ENCODE results near the gene ERBIN.

ERBIN gene

GRCh38 chr5:66113160-66113559 lies 186.8 kb downstream of the ERBIN start:
- Histone ChIP-seq H3K9me3 (ENCODE audit: control insufficient read depth, insufficient read depth, low read length) (no peaks in the 10 kb centered on the region; the same call in 1 of the 2 replicates), H3K27ac (ENCODE audit: low read length) (no peak overlapping the region), H3K27me3 (ENCODE audit: control insufficient read depth, insufficient read depth, low read length) (no peaks in the 10 kb centered on the region), H3K36me3 (ENCODE audit: control insufficient read depth, insufficient read depth, low read length) (no peaks in the 10 kb centered on the region), H3K4me3 (ENCODE audit: low read length) (no peak overlapping the region), H3K4me1 (ENCODE audit: control insufficient read depth, insufficient read depth, low read length) (no peaks in the 10 kb centered on the region)
- no CpG with 5 or more reads among the region's 2 CpGs for WGBS (ENCODE audit: insufficient coverage, insufficient read length)
- no peak for DNase-seq (ENCODE audit: low read depth, low spot score)

- WGBS (ENCODE audit: insufficient coverage, insufficient read length): no CpG with 5 or more reads among the region's 4 CpGs
- Histone ChIP-seq H3K36me3 (ENCODE audit: control insufficient read depth, insufficient read depth, low read length) (no peaks in the 10 kb centered on the region), H3K27ac (ENCODE audit: low read length) (no peak overlapping the region), H3K4me3 (ENCODE audit: low read length) (no peak overlapping the region), H3K4me1 (ENCODE audit: control insufficient read depth, insufficient read depth, low read length) (no peaks in the 10 kb centered on the region), H3K27me3 (ENCODE audit: control insufficient read depth, insufficient read depth, low read length) (no peaks in the 10 kb centered on the region), H3K9me3 (ENCODE audit: control insufficient read depth, insufficient read depth, low read length) (no peaks in the 10 kb centered on the region)
- DNase-seq (ENCODE audit: low read depth, low spot score): no peak
Measured at GRCh38 chr5:66118304-66118703, 191.9 kb downstream of the ERBIN start.

GRCh38 chr5:66122379-66123034 lies 196.1 kb downstream of the ERBIN start:
- no peaks in the 10 kb centered on the region for H3K4me1 ChIP-seq (ENCODE audit: control insufficient read depth, insufficient read depth, low read length)
- WGBS (ENCODE audit: insufficient coverage, insufficient read length): no CpG with 5 or more reads among the region's 2 CpGs
- no peak overlapping the region for H3K27ac ChIP-seq (ENCODE audit: low read length)
- no peak overlapping the region for H3K4me3 ChIP-seq (ENCODE audit: low read length)
- H3K27me3 ChIP-seq (ENCODE audit: control insufficient read depth, insufficient read depth, low read length): no peaks in the 10 kb centered on the region
- no peaks in the 10 kb centered on the region for H3K9me3 ChIP-seq (ENCODE audit: control insufficient read depth, insufficient read depth, low read length)
- DNase-seq (ENCODE audit: low read depth, low spot score): no peak
- H3K36me3 ChIP-seq (ENCODE audit: control insufficient read depth, insufficient read depth, low read length): no peaks in the 10 kb centered on the region

- no peak for DNase-seq (ENCODE audit: low read depth, low spot score)
- Histone ChIP-seq H3K27me3 (ENCODE audit: control insufficient read depth, insufficient read depth, low read length) (no peaks in the 10 kb centered on the region), H3K27ac (ENCODE audit: low read length) (no peak overlapping the region), H3K4me3 (ENCODE audit: low read length) (no peak overlapping the region), H3K9me3 (ENCODE audit: control insufficient read depth, insufficient read depth, low read length) (no peaks in the 10 kb centered on the region), H3K4me1 (ENCODE audit: control insufficient read depth, insufficient read depth, low read length) (no peaks in the 10 kb centered on the region), H3K36me3 (ENCODE audit: control insufficient read depth, insufficient read depth, low read length) (no peaks in the 10 kb centered on the region)
- WGBS (ENCODE audit: insufficient coverage, insufficient read length): no CpG with 5 or more reads among the region's 4 CpGs
Measured at GRCh38 chr5:66129144-66129543, 202.8 kb downstream of the ERBIN start.

GRCh38 chr5:66130493-66130892 lies 204.1 kb downstream of the ERBIN start:
- Histone ChIP-seq H3K27me3 (ENCODE audit: control insufficient read depth, insufficient read depth, low read length) (no peaks in the 10 kb centered on the region), H3K4me1 (ENCODE audit: control insufficient read depth, insufficient read depth, low read length) (no peaks in the 10 kb centered on the region), H3K4me3 (ENCODE audit: low read length) (no peak overlapping the region), H3K36me3 (ENCODE audit: control insufficient read depth, insufficient read depth, low read length) (no peaks in the 10 kb centered on the region), H3K27ac (ENCODE audit: low read length) (no peak overlapping the region), H3K9me3 (ENCODE audit: control insufficient read depth, insufficient read depth, low read length) (no peaks in the 10 kb centered on the region)
- 100% methylated on average over 1 of the region's 1 CpG for WGBS (ENCODE audit: insufficient coverage, insufficient read length)
- no peak for DNase-seq (ENCODE audit: low read depth, low spot score)

All from iPS DF 6.9 (cell line).